GM21825 (cell line): ENCODE data around the gene BAAT.

Source experiments
- ATAC-seq: cut with Tn5 transposase; IDR thresholded peaks from one replicate; pipeline ENCODE4 v1.9.1; 2021; ENCODE audit warnings: mild to moderate bottlenecking, moderate library complexity; ENCODE audit not compliant: unreplicated experiment

BAAT gene

DNA sequence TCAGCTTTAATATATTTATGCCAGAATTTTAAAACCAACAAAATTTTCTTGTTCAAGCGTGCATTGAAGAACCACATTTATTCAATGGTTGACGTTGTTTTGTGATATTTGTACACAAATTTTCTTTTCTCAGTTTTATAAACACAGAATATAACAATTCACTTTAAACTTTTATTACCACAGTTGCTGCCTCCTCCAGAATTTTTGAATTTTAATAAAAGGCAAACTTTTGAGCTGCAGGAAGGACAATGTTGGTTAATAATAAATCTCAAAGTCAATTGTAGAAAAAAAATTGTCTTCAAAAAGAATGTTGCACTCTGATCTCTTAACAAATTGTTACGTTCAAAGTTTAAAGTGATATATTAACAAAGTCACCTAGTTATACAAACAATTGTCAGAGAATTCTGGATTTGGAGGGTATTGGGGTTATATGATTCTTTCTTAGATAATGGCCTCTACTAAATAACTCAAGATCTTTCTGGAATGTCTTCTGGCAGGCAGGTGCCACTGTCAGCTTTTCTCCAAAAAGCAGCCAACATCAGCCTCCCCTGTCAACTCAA lies 60.5 kb downstream of the BAAT start:
- ATAC-seq, result no peak

DNA sequence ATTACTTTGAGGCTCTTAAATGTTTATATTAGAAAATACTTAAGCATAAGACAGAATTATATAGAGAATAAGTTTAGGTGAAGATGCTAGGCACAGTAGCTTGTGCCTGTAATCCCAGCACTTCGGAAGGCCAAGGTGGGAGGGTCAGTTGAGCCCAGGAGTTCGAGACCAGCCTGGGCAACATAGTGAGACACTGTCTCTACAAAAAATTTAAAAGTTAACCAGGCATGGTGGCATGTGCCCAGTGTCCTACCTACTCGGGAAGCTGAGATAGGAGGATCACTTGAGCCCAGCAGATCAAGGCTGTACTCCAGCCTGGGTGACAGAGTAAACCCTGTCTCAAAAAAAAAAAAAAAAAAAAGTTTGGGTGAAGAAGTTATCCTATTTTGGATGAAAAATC lies 61.7 kb downstream of the BAAT start:
- no peak for ATAC-seq

GRCh38 chr9:101317735-101318134 lies 67.1 kb downstream of the BAAT start:
- ATAC-seq, result no peak

GRCh38 chr9:101315112-101315450 lies 69.7 kb downstream of the BAAT start:
- ATAC-seq, result no peak

DNA sequence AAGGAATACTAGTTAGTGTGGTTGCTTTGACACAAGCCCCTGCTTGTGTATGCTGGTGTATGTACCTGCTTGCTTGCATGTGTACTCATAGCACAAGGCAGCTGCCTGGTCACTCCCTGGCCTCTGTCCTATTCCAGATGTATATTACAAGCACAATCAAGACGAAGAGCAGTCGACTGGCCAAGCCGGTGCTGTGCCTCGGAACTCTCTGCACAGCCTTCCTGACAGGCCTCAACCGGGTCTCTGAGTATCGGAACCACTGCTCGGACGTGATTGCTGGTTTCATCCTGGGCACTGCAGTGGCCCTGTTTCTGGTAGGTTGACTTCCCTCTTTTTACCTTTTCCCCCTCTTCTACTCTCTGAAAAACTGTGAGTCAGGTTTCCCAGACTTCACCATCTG lies 72.1 kb downstream of the BAAT start:
- no peak for ATAC-seq

DNA sequence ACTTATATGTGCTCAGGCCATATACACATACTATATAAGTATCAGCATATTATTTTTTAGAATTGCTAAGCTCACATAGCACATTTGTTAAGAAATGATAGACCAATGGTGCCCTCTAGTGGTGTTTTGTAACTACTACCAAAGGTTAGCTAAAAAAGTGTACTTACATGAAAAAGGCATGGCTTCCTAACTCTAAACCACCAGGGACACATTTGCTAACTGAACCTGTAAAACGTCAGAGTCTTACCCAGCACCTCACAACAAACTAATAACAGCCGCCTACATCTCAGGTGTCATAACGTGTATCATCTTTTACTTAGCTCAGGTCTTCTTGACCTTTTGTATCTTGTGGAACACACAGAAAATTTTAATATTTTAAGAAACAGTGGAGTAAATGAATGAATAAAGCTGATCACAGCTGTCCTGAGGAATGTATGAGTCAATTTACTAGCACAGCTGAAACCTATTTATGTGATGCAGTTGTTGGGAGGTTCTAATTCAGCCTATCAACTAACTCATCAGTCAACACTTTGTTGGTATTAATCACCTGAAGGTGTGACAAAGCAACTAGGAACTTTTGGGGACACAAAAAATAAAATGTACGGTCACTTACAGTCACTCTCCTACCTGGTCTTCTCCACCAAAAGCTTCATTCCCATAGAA lies 72.9 kb downstream of the BAAT start:
- ATAC-seq, result peak; percentile 86

DNA sequence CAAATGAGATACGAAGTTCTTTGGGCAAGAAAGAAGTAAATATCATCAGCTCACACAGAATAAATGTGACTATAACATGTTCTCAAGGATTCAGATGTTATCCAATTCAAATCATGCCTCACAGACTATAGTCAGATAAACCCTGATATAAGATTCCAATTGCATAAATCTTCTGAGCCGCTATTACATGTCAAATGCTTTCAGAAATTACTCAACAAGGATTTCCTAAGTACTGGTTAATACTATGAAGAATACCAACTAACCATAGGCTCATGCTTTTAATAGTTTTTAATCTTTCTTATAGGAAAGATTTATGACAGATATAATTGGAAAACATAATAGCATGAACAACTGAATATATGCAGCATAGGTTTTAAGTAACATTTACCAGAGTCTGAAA lies 73.6 kb downstream of the BAAT start:
- ATAC-seq, result no peak
